ENCODE data around the gene PRDM1.

PRDM1 gene

DNA sequence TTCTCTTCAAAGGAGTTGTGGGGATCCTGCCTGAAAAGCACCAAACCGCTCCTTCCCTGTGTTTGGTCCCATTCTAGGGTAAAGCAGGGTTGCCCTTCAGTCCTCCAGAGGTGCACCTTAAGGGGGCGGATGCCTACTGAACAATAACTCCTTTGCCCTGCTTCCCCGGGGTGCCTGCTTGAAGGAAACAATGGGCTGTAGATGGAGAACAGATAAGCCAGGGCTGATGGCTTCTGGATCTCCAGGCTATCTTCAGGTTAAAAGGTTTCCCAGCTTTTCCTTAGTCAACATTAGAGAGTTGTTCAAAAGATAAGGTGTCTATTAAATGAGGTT is 5.4 kb upstream of the PRDM1 start:
- TF ChIP-seq ZNF8 (CRISPR knock-in tag; IDR thresholded peaks at IDR 0.05) (no peak), OSR1 (CRISPR knock-in tag; IDR thresholded peaks at IDR 0.05) (no peak), SNAI2 (CRISPR knock-in tag; IDR thresholded peaks at IDR 0.05) (no peak), TOX (CRISPR knock-in tag; IDR thresholded peaks at IDR 0.05; ENCODE audit: borderline replicate concordance) (no peak)
- ATAC-seq, result no peak

DNA sequence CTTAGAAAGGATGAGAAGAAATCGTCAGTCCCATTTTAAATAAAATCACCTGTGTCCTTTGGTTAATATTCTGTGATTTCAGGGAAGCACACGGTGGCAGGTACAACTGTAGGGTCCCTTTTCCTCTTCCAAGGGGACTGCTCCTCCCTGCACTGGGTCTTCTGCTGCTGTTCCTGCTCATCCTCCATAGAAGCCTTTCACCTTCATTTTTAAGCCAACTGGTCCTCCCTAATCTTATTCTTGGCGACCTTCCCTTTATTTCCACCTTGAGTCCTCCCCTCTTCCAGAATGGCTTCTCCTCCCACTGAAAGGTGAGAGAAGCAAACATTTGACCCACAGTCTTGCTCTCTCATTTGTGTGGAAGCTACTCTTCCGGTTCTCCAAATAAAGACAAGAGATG is 4.4 kb upstream of the PRDM1 start:
- ATAC-seq, result no peak
- TF ChIP-seq ZFP3 (CRISPR knock-in tag; IDR thresholded peaks at IDR 0.05), result no peak
- TF ChIP-seq ZFP30 (CRISPR knock-in tag; IDR thresholded peaks at IDR 0.05), result no peak
- no peak for TF ChIP-seq CSDC2 (CRISPR knock-in tag; IDR thresholded peaks at IDR 0.05)
- no peak for TF ChIP-seq TOX (CRISPR knock-in tag; IDR thresholded peaks at IDR 0.05; ENCODE audit: borderline replicate concordance)
- no peak for TF ChIP-seq CSRNP3 (CRISPR knock-in tag; IDR thresholded peaks at IDR 0.05)
- TF ChIP-seq OSR1 (CRISPR knock-in tag; IDR thresholded peaks at IDR 0.05), result no peak
- TF ChIP-seq, protein P1, sequence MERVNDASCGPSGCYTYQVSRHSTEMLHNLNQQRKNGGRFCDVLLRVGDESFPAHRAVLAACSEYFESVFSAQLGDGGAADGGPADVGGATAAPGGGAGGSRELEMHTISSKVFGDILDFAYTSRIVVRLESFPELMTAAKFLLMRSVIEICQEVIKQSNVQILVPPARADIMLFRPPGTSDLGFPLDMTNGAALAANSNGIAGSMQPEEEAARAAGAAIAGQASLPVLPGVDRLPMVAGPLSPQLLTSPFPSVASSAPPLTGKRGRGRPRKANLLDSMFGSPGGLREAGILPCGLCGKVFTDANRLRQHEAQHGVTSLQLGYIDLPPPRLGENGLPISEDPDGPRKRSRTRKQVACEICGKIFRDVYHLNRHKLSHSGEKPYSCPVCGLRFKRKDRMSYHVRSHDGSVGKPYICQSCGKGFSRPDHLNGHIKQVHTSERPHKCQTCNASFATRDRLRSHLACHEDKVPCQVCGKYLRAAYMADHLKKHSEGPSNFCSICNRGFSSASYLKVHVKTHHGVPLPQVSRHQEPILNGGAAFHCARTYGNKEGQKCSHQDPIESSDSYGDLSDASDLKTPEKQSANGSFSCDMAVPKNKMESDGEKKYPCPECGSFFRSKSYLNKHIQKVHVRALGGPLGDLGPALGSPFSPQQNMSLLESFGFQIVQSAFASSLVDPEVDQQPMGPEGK (CRISPR knock-in tag; IDR thresholded peaks at IDR 0.05; ENCODE audit: borderline replicate concordance), result no peak
- no peak for TF ChIP-seq ZNF70 (CRISPR knock-in tag; IDR thresholded peaks at IDR 0.05)
- no peak for TF ChIP-seq RARB (CRISPR knock-in tag; IDR thresholded peaks at IDR 0.05)
- no peak for TF ChIP-seq TCF4 (CRISPR knock-in tag; IDR thresholded peaks at IDR 0.05; ENCODE audit: borderline replicate concordance)
- no peak for TF ChIP-seq CREB5 (CRISPR knock-in tag; IDR thresholded peaks at IDR 0.05; ENCODE audit: low read depth)
- no peak for TF ChIP-seq GLIS3 (CRISPR knock-in tag; IDR thresholded peaks at IDR 0.05)
- TF ChIP-seq ZC3H10 (CRISPR knock-in tag; IDR thresholded peaks at IDR 0.05), result no peak
- TF ChIP-seq PPARA (CRISPR knock-in tag; IDR thresholded peaks at IDR 0.05; ENCODE audit: borderline replicate concordance), result no peak
- TF ChIP-seq SNAI2 (CRISPR knock-in tag; IDR thresholded peaks at IDR 0.05), result no peak

GRCh38 chr6:106082735-106083398 is 3.3 kb upstream of the PRDM1 start:
- TF ChIP-seq CSDC2 (CRISPR knock-in tag; IDR thresholded peaks at IDR 0.05) (no peak), GLIS3 (CRISPR knock-in tag; IDR thresholded peaks at IDR 0.05) (no peak), POU6F1 (CRISPR knock-in tag; IDR thresholded peaks at IDR 0.05; ENCODE audit: borderline replicate concordance, low read depth) (no peak), SNAI2 (CRISPR knock-in tag; IDR thresholded peaks at IDR 0.05) (no peak), ZNF70 (CRISPR knock-in tag; IDR thresholded peaks at IDR 0.05) (no peak), CREB5 (CRISPR knock-in tag; IDR thresholded peaks at IDR 0.05; ENCODE audit: low read depth) (no peak), ESRRG (CRISPR knock-in tag; IDR thresholded peaks at IDR 0.05) (no peak), RARB (CRISPR knock-in tag; IDR thresholded peaks at IDR 0.05) (no peak), TCF4 (CRISPR knock-in tag; IDR thresholded peaks at IDR 0.05; ENCODE audit: borderline replicate concordance) (no peak)

DNA sequence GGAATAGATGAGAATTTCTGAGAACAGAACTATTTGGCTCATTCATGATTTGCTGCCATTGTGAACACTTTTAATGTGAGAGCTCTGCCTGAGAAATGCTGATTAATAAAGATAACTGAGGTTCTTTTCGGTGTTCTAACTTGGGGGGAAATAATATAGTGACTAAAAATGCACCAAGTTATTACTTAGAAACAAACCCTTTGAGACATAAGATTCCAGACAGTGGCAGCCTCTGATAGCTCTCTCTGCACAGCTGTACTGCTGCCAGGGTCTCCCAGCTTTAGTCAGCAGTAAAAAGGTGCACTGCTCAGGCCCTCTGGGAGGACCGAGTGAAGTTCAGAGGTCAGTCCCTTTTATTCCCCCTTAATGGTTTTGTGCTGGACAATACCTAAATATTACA is 2.5 kb upstream of the PRDM1 start:
- ATAC-seq, result no peak
- no peak for TF ChIP-seq ZFP30 (CRISPR knock-in tag; IDR thresholded peaks at IDR 0.05)
- no peak for TF ChIP-seq TSHZ2 (CRISPR knock-in tag; IDR thresholded peaks at IDR 0.05)
- no peak for TF ChIP-seq CSRNP3 (CRISPR knock-in tag; IDR thresholded peaks at IDR 0.05)
- TF ChIP-seq, protein P1 (CRISPR knock-in tag; IDR thresholded peaks at IDR 0.05; ENCODE audit: borderline replicate concordance), result no peak

More at GRCh38 chr6:106082735-106083398, 3.3 kb upstream of the PRDM1 start:
- ATAC-seq, result no peak
